ENCODE data around the gene CNPY1. TPM values are rescaled to one million over a fixed set of nuclear protein-coding genes. Genes with fewer than 3 reads are reported as not detected.
A peak's percentile ranks its signal among the peaks of the same experiment; 100 is the strongest.

The CNPY1 gene
- total RNA-seq, 2 donors from 2014 or later, result not detected

DNA sequence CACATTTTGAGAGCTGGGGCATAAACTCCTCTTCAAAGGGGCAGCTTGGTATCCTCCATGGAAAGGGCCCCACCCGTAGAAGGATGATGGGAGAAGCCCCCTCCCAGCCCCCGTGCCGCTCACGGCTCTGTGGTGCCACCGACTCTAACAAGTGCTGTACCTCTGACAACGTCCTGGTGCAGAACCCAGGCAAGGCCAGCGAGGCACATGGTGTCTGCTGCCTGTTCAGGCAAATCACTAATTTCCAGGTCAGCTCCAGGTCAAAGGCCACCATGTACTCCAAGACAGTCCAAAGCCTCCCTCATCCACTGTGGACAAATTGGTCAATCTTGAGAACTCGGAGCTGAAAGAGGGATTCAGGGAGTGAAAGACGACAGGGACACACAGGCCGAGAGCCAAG, 11.4 kb upstream of the CNPY1 start:
- DNase-seq, result no peak
- Histone ChIP-seq H3K27ac (no peak overlapping the region), H3K9ac (ENCODE audit: low read depth in 2 of 2, low read length in 2 of 2) (no peak overlapping the region), H3K36me3 (no peaks in the 10 kb centered on the region), H3K27me3 (no peaks in the 10 kb centered on the region), H3K9me3 (no peaks in the 10 kb centered on the region), H3K4me1 (no peaks in the 10 kb centered on the region), H3K4me3 (no peak overlapping the region)
- intact Hi-C loops (cut with DNase I), result no loop called here
- TF ChIP-seq, protein P1, sequence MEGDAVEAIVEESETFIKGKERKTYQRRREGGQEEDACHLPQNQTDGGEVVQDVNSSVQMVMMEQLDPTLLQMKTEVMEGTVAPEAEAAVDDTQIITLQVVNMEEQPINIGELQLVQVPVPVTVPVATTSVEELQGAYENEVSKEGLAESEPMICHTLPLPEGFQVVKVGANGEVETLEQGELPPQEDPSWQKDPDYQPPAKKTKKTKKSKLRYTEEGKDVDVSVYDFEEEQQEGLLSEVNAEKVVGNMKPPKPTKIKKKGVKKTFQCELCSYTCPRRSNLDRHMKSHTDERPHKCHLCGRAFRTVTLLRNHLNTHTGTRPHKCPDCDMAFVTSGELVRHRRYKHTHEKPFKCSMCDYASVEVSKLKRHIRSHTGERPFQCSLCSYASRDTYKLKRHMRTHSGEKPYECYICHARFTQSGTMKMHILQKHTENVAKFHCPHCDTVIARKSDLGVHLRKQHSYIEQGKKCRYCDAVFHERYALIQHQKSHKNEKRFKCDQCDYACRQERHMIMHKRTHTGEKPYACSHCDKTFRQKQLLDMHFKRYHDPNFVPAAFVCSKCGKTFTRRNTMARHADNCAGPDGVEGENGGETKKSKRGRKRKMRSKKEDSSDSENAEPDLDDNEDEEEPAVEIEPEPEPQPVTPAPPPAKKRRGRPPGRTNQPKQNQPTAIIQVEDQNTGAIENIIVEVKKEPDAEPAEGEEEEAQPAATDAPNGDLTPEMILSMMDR (IDR thresholded peaks at IDR 0.05), result no peak

DNA sequence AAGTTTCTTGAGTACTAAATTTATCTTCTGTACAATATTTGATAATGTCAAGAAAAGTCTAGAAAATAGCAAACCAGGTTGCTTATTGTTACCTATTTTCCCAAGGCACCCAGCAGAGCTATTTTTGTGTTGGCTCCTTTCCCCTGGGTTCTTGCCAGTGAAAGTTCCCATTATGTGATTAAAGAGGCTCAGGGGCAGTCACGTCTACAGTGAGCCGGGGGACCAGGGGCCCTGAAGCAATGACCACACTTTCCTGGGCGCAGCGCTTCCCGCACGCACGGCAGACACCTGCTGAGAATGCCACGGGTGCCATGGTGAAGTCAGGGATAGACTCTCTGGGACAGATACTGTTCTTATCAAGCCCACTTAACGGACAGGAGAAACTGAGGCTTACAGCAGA, 10.4 kb upstream of the CNPY1 start:
- TF ChIP-seq, protein P1 (IDR thresholded peaks at IDR 0.05), result no peak
- H3K36me3 ChIP-seq, result no peaks in the 10 kb centered on the region
- H3K27ac ChIP-seq, result no peak overlapping the region
- H3K4me1 ChIP-seq, result no peaks in the 10 kb centered on the region
- H3K9me3 ChIP-seq, result no peaks in the 10 kb centered on the region
- H3K27me3 ChIP-seq, result no peaks in the 10 kb centered on the region
- no peak overlapping the region for H3K9ac ChIP-seq (ENCODE audit: low read depth in 2 of 2, low read length in 2 of 2)
- intact Hi-C loops (cut with DNase I), result no loop called here
- no peak overlapping the region for H3K4me3 ChIP-seq
- DNase-seq, result no peak

DNA sequence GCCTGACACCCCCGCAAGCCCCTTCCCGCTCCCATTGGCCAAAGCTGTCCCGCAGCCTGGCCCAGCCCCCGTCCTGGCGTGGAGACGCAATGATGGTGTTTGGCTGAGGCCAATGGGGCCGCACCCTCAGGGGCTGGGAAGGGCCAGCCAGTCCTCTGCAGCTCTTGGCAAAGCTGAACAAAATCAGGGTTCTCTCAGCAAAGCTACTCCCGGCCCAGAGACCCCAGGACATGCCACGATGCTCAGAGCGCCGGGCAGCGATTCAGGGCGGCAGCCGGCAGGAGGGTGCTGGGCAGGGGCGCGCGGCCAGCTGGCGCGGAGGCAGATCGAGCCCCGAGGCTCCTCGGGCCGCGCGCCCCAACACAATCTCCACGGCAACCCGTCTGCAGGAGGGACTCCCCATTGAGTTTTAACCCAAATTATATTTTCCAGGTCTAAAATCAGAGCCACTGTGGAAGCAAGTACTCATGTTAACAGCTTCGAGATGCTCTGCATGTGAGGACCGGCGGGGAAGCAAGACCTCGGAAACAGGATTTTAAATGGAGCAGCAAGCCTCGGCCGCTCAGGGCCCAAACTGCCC, 8.8 kb upstream of the CNPY1 start:
- no peak overlapping the region for H3K9ac ChIP-seq (ENCODE audit: low read depth in 2 of 2, low read length in 2 of 2)
- no peak for DNase-seq
- H3K36me3 ChIP-seq, result no peaks in the 10 kb centered on the region
- no peak overlapping the region for H3K27ac ChIP-seq
- intact Hi-C loops (cut with DNase I), result no loop called here
- H3K4me3 ChIP-seq, result no peak overlapping the region
- no peaks in the 10 kb centered on the region for H3K27me3 ChIP-seq
- TF ChIP-seq, protein P1 (IDR thresholded peaks at IDR 0.05), result no peak
- no peaks in the 10 kb centered on the region for H3K9me3 ChIP-seq
- no peaks in the 10 kb centered on the region for H3K4me1 ChIP-seq

DNA sequence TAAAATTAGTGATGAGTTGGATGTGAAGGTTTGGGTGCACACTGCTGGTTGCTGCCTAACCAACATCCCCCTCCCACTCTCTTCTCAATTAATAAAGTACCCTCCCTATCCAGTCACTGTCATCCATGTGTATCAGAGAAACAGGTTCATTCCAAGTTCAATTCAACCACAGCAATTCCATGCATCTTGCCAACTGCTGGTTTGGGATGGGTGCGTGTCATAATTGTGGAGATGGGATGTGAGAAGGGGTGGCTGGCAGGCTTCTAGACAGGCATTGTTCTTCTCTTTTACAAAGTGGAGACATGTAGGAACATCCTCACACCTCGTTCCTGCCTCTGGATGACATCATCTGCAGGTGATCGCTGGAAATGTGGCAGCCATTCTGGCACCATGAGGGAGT, 7.5 kb upstream of the CNPY1 start:
- intact Hi-C loops (cut with DNase I), result no loop called here
- H3K9me3 ChIP-seq, result no peaks in the 10 kb centered on the region
- no peaks in the 10 kb centered on the region for H3K36me3 ChIP-seq
- no peak for DNase-seq
- H3K27me3 ChIP-seq, result no peaks in the 10 kb centered on the region
- H3K4me3 ChIP-seq, result no peak overlapping the region
- no peak overlapping the region for H3K27ac ChIP-seq
- no peak overlapping the region for H3K9ac ChIP-seq (ENCODE audit: low read depth in 2 of 2, low read length in 2 of 2)
- H3K4me1 ChIP-seq, result no peaks in the 10 kb centered on the region
- TF ChIP-seq, protein P1 (IDR thresholded peaks at IDR 0.05), result no peak

DNA sequence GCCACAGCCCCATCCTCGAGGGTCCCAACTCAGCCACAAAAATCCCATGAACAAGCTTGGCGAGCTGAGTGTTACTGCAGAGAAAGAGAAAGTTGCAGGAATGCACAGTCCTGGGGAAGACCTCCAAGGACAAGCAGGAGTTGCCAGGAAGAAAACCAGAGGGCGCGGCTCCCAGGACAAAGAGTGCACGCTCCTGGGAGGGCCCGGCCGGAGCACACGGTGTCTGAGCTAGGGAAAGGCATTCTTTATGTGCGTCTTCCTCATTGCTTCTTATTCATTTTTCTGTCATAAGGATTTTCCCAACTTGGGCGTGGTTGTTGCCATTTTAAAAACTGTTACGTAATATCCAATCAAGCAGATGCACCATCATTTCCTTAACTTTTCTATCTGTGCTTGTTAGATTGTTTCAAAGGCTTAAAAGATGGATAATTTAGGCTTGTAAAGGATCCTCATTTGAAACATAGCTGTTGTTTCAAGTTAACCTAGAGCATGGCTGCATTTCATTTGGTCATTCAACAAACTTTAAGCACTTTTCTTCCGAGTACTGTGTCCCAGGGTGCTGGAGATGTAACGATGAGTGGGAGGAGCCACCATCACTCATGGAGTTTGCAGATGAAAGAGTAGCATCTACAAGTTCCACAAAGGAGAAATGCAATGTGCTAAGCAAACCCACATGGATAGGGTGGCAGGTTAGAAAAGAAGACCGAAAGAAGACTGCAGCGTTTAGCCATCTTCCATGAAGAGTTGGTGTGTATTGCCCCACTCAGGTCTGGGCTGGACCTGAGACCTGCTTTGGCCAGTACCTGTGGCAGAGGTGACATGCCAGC, 5.6 kb upstream of the CNPY1 start:
- TF ChIP-seq, protein P1 (IDR thresholded peaks at IDR 0.05), result no peak
- H3K4me3 ChIP-seq, result no peak overlapping the region

More for the DNA sequence above, 5.6 kb upstream of the CNPY1 start:
- DNase-seq, result peak; percentile 26
- no peaks in the 10 kb centered on the region for H3K27me3 ChIP-seq
- no peaks in the 10 kb centered on the region for H3K36me3 ChIP-seq
- no peak overlapping the region for H3K27ac ChIP-seq
- no peaks in the 10 kb centered on the region for H3K4me1 ChIP-seq
- H3K9ac ChIP-seq (ENCODE audit: low read depth in 2 of 2, low read length in 2 of 2), result no peak overlapping the region
- intact Hi-C loops (cut with DNase I), result no loop called here
- no peaks in the 10 kb centered on the region for H3K9me3 ChIP-seq
